ENCODE measurements around the gene HYLS1. TPM values are rescaled to one million over a fixed set of nuclear protein-coding genes. Genes with fewer than 3 reads are reported as not detected.
"Not testable (repeated sequence)": the region's sequence is repeated elsewhere in the genome, so short reads cannot be mapped to it uniquely, and the experiment has no call there.

The HYLS1 gene
- total RNA-seq, 1 experiment from 2014 or later: 2.5 TPM

DNA sequence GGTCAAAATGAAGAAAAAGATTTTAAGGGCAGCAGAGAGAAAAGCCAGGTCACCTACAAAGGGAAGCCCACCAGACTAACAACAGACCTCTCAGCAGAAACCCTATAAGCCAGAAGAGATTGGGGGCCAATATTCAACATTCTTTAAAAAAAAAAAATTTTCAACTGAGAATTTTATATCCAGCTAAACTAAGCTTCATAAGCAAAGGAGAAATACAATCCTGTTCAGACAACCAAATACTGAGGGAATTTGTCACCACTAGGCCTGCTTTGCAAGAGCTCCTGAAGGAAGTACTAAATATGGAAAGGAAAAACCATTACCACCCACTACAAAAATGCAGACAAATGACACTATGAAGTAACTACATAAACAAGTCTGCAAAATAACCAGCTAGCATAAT, 41.3 kb upstream of the HYLS1 start:
- Mint-ChIP-seq H3K27ac (ENCODE audit: unreplicated experiment) (no peak overlapping the region), H3K9me3 (ENCODE audit: unreplicated experiment) (peaks cover 33% of the 10 kb centered on the region), H3K27me3 (ENCODE audit: insufficient read depth, unreplicated experiment) (peaks cover 5% of the 10 kb centered on the region), H3K36me3 (ENCODE audit: insufficient read depth, unreplicated experiment) (no peaks in the 10 kb centered on the region), H3K4me3 (ENCODE audit: unreplicated experiment) (no peak overlapping the region), H3K4me1 (ENCODE audit: low read depth, unreplicated experiment) (no peaks in the 10 kb centered on the region)
- ChIA-PET POLR2A (no interaction called here), CTCF (no interaction called here)
- Histone ChIP-seq H3K4me1 (no peaks in the 10 kb centered on the region), H3K27me3 (replicated peaks; ENCODE audit: control insufficient read depth, insufficient read depth, low read length) (no peaks in the 10 kb centered on the region), H3K9me3 (peaks cover 16% of the 10 kb centered on the region), H3K36me3 (ENCODE audit: control insufficient read depth, insufficient read depth, low read length) (no peaks in the 10 kb centered on the region), H3K4me3 (ENCODE audit: low read depth, low read length) (no peak overlapping the region)
- DNase-seq: no peak
- TF ChIP-seq, protein P1, sequence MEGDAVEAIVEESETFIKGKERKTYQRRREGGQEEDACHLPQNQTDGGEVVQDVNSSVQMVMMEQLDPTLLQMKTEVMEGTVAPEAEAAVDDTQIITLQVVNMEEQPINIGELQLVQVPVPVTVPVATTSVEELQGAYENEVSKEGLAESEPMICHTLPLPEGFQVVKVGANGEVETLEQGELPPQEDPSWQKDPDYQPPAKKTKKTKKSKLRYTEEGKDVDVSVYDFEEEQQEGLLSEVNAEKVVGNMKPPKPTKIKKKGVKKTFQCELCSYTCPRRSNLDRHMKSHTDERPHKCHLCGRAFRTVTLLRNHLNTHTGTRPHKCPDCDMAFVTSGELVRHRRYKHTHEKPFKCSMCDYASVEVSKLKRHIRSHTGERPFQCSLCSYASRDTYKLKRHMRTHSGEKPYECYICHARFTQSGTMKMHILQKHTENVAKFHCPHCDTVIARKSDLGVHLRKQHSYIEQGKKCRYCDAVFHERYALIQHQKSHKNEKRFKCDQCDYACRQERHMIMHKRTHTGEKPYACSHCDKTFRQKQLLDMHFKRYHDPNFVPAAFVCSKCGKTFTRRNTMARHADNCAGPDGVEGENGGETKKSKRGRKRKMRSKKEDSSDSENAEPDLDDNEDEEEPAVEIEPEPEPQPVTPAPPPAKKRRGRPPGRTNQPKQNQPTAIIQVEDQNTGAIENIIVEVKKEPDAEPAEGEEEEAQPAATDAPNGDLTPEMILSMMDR (IDR thresholded peaks at IDR 0.05; ENCODE audit: insufficient read depth in 1 of 2, low read depth in 1 of 2, low read length in 1 of 2, severe bottlenecking in 1 of 2, unreplicated experiment in 1 of 2): no peak
- intact Hi-C loops (cut with micrococcal nuclease; ENCODE audit: unreplicated experiment): no loop called here
- BruUV-seq (replicated peaks): no TSS peak

DNA sequence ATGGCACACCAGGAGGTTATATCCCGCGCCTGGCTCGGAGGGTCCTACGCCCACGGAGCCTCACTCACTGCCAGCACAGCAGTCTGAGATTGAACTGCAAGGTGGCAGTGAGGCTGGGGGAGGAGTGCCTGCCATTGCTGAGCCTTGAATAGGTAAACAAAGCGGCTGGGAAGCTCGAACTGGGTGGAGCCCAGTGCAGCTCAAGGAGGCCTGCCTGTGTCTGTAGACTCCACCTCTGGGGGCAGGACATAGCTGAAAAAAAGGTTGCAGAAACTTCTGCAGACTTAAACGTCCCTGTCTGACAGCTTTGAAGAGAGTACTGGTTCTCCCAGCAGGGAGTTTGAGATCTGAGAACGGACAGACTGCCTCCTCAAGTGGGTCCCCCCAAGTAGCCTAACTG, 29.8 kb upstream of the HYLS1 start:
- H3K27me3 ChIP-seq (replicated peaks; ENCODE audit: control insufficient read depth, insufficient read depth, low read length); H3K4me3 Mint-ChIP-seq (ENCODE audit: unreplicated experiment); H3K36me3 ChIP-seq (ENCODE audit: control insufficient read depth, insufficient read depth, low read length); H3K4me3 ChIP-seq (ENCODE audit: low read depth, low read length); H3K36me3 Mint-ChIP-seq (ENCODE audit: insufficient read depth, unreplicated experiment); BruUV-seq (replicated peaks); CTCF ChIA-PET; H3K4me1 Mint-ChIP-seq (ENCODE audit: low read depth, unreplicated experiment); DNase-seq; H3K27ac Mint-ChIP-seq (ENCODE audit: unreplicated experiment); H3K4me1 ChIP-seq; intact Hi-C loops (cut with micrococcal nuclease; ENCODE audit: unreplicated experiment); H3K9me3 ChIP-seq: not testable (repeated sequence)
- Mint-ChIP-seq H3K27me3 (ENCODE audit: insufficient read depth, unreplicated experiment) (peaks cover 20% of the 10 kb centered on the region), H3K9me3 (ENCODE audit: unreplicated experiment) (peaks cover 25% of the 10 kb centered on the region)
- POLR2A ChIA-PET: interaction anchor here (0.6 kb wide), 1 partner anchor 1113 kb away, joined by 3 read pairs; no protein-coding TSS in a partner anchor

DNA sequence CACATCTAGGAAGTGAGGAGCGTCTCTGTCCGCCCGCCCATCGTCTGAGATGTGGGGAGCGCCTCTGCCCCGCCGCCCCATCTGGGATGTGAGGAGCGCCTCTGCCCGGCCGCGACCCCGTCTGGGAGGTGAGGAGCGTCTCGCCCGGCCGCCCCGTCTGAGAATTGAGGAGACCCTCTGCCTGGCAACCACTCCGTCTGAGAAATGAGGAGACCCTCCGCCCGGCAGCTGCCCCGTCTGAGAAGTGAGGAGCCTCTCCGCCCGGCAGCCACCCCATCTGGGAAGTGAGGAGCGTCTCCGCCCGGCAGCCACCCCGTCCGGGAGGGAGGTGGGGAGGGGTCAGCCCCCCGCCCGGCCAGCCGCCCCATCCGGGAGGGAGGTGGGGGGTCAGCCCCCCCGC, 24.7 kb upstream of the HYLS1 start:
- H3K4me1 Mint-ChIP-seq (ENCODE audit: low read depth, unreplicated experiment); H3K4me3 Mint-ChIP-seq (ENCODE audit: unreplicated experiment); H3K36me3 ChIP-seq (ENCODE audit: control insufficient read depth, insufficient read depth, low read length); H3K27me3 ChIP-seq (replicated peaks; ENCODE audit: control insufficient read depth, insufficient read depth, low read length); H3K4me3 ChIP-seq (ENCODE audit: low read depth, low read length); H3K4me1 ChIP-seq; POLR2A ChIA-PET; H3K27ac Mint-ChIP-seq (ENCODE audit: unreplicated experiment); DNase-seq; CTCF ChIA-PET; H3K27me3 Mint-ChIP-seq (ENCODE audit: insufficient read depth, unreplicated experiment); BruUV-seq (replicated peaks); intact Hi-C loops (cut with micrococcal nuclease; ENCODE audit: unreplicated experiment); H3K36me3 Mint-ChIP-seq (ENCODE audit: insufficient read depth, unreplicated experiment): not testable (repeated sequence)
- peaks cover 16% of the 10 kb centered on the region for H3K9me3 Mint-ChIP-seq (ENCODE audit: unreplicated experiment)
- H3K9me3 ChIP-seq: peaks cover 14% of the 10 kb centered on the region; the same call in 1 of the 2 replicates

DNA sequence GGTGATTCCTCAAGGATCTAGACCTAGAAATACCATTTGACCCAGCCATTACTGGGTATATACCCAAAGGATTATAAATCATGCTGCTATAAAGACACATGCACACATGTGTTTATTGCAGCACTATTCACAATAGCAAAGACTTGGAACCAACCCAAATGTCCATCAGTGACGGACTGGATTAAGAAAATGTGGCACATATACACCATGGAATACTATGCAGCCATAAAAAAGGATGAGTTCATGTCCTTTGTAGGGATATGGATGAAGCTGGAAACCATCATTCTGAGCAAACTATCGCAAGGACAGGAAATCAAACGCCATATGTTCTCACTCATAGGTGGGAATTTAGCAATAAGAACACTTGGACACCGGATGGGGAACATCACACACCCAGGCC, 22.1 kb upstream of the HYLS1 start:
- H3K27me3 Mint-ChIP-seq (ENCODE audit: insufficient read depth, unreplicated experiment); BruUV-seq (replicated peaks); H3K36me3 ChIP-seq (ENCODE audit: control insufficient read depth, insufficient read depth, low read length); H3K4me1 ChIP-seq; H3K27me3 ChIP-seq (replicated peaks; ENCODE audit: control insufficient read depth, insufficient read depth, low read length); H3K36me3 Mint-ChIP-seq (ENCODE audit: insufficient read depth, unreplicated experiment); H3K4me3 Mint-ChIP-seq (ENCODE audit: unreplicated experiment); CTCF ChIA-PET; H3K4me1 Mint-ChIP-seq (ENCODE audit: low read depth, unreplicated experiment); DNase-seq; H3K4me3 ChIP-seq (ENCODE audit: low read depth, low read length); H3K9me3 Mint-ChIP-seq (ENCODE audit: unreplicated experiment); POLR2A ChIA-PET; H3K27ac Mint-ChIP-seq (ENCODE audit: unreplicated experiment); intact Hi-C loops (cut with micrococcal nuclease; ENCODE audit: unreplicated experiment): not testable (repeated sequence)
- H3K9me3 ChIP-seq: peaks cover 14% of the 10 kb centered on the region; the same call in 1 of the 2 replicates
